H54 (cell line): ENCODE results near the gene MAP2K3.

ENCODE experiments used
- DNase-seq: peaks from one replicate; pipeline ENCODE4 v3.0.0; 2011; ENCODE audit warnings: low spot score, mixed read lengths; ENCODE audit not compliant: insufficient read length
- FAIRE-seq: peaks from 3 replicates; lab custom pipeline; 2011; peaks lifted over from hg19 to GRCh38; lab: Jason Lieb, UNC
- POLR2A ChIP-seq: IDR thresholded peaks from 2 replicates; pipeline ENCODE4 v1.6.1; 2011; ENCODE audit warnings: low read depth, mild to moderate bottlenecking, low read length

The MAP2K3 gene

DNA sequence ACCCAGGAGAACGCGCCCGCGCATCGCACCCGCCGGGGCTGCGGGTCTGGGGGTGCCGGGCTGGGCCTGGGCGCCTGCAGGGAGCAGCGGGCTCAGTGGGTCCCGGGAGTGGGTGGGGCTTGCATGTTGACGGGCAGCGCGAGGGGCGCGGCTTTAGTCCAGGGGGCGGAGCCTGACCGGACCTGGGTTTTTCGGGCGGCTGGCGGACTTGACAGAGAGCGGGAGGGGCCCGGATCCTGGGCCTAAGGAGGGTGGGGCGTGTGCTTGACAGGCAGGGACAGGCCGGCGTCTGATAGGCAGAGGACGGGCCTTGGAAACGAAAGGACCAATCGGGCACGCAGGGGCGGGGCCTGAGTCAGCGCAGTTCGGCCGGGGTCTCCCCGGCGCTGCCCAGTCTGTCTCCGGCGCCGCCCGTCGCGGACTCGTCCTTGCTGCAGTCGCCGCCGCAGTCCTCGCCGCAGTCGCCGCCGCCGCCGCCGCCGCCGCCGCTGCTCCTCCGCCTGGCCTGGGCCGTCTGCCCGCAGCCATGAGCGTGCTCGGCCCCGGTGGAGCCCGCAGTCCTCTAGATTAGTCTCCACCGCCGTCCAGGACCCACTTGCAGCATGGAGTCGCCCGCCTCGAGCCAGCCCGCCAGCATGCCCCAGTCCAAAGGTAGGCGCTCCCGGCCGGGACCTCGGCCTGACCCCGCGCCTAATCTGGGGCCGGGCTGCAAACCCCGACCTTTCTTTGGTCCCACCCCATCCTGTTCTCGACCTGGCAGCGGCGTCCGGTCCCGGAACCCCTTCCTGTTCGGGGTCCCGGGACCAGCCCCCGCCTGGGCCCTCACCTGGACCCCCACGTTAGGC is at the start of gene MAP2K3:
MAP2K3 (plus strand) TSS at position 393 of the 845 bp plus-strand sequence; CDS start at position 603, 210 bp downstream.
- peak; percentile 89 for TF ChIP-seq POLR2A
- FAIRE-seq (no peak), DNase-seq (peak; percentile 95)

DNA sequence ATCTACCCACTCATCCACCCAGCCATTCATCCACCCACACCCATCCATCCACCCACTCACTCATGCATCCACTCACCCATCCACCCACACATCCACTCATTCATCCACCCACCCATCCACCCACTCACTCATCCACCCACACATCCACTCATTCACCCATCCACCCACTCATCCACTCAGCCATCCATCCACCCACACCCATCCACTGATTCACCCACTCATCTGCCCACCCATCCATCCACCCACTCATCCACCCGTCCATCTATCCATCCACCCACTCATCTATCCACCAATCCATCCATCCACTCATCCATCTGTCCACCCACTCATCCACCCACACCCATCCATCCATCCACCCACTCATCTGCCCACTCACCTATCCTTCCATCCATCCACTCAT is 48.6 kb upstream of the MAP2K3 start:
- FAIRE-seq (no peak), DNase-seq (no peak)
- no peak for TF ChIP-seq POLR2A

DNA sequence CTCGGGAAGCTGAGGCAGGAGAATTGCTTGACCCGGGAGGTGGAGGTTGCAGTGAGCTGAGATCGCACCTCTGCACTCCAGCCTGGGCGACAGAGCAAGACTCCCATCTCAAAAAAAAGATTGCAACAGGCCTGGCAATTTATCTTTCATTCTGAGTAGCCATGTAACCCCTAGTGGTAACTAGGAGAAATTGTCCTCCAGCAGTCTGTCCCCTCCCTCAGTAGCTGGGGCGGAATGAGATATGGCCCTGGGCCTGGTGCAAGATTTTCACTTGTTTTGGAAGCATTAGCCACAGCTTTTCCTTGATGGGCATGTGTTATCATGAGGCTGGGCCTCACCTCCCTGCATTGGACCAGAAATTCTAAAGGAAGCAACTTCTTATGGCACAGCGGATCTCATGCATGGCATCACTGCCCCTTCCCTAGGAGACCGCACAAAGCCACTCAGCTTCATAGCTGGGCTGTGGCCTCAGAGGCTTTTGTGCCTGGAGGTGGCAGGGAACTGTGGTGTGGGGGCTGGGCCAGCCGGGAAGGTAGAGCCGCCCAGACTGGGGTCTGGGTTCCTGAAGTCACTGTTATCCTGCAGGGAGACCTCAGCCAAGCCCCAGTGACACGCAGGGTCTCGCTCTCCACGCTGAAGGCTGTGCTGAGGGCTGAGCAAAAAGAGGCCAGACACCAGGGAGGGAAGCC is 44.7 kb upstream of the MAP2K3 start:
- DNase-seq (no peak), FAIRE-seq (no peak)
- no peak for TF ChIP-seq POLR2A

DNA sequence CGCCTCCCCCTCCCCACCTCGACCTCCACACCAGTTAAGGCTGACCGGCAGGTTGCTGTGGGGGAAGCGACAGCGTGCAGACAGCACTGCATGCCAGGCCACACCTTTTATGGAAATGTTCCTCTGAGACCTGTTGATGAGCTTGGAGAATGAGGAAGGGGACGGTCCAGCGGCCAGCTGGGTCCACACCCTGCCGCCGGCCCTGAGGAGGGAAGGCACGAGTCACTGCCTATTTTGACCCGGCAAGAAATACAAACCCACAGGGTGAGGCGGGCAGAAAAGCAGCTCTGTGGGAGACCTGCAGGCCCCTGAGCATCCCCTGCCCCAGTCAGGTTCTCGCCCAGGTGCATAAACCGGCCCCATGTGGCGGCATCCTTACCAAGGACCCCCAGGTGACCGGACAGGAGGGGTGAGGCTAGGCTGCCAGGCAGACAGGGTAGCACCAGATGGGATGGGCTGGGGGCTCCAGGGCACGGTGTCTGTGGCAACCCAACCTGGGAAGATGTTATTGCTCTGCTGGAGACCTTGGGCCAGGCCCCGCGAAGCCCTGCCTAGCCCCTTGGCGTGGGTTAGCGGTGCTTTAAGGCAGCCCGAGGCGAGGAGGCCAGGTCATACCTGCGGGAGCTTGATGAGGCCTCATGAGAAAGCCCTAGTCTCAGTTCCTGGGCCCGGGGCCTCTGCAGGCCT is 44.0 kb upstream of the MAP2K3 start:
- TF ChIP-seq POLR2A: no peak
- DNase-seq (no peak), FAIRE-seq (no peak)

DNA sequence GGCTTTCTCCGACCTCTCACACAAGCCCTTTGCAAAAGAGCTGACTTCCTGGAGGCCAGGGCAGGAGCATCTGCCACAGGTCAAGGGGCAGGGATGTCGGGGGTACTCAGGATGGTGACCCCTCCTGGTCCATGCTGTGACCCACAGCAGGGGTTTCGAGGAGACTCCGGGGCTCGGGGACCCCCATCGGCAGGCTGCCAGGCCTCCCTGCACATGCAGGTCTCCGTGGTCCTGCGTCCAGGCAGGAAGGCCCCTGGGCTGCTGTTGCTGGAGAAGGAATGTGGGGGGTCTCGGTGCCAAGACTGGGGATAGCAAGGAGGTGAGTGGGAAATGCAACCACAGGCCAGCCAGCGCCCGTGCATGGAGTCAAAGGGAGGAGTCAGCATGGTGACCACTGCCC is 42.9 kb upstream of the MAP2K3 start:
- DNase-seq: no peak
- no peak for FAIRE-seq
- no peak for TF ChIP-seq POLR2A

DNA sequence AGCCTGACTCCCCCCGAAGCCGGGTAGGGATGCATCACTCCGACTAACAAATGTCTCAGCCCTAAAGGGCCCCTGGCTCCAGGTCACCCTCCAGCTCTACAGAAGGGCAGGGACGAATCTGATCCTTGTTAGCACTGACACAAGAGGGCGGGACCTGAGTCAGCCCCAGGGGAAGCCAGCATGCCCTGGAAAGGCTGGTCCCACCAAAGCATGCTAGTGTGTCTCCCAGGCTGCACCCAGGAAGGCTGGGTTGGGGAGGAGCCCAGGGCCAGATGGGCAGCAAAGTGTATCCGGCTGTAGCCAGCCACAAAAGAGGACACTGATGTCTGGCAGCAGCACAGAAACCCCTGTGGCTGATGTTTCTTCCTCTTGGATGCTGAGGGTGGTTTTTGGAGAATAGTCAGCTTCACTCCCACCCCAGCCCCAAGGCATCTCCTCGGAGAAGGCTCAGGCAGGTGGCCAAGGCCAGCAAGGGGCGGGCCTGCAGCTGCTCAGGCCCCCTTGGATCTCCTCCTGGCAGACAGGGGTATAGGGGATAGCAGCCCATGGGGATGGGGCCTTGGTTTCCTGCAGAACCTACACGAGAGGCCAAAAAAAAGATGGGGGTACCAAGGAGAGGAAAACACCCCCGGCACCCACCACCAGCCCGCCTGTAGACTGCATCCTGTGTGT is 42.3 kb upstream of the MAP2K3 start:
- TF ChIP-seq POLR2A: no peak
- DNase-seq (peak; percentile 45), FAIRE-seq (no peak)

DNA sequence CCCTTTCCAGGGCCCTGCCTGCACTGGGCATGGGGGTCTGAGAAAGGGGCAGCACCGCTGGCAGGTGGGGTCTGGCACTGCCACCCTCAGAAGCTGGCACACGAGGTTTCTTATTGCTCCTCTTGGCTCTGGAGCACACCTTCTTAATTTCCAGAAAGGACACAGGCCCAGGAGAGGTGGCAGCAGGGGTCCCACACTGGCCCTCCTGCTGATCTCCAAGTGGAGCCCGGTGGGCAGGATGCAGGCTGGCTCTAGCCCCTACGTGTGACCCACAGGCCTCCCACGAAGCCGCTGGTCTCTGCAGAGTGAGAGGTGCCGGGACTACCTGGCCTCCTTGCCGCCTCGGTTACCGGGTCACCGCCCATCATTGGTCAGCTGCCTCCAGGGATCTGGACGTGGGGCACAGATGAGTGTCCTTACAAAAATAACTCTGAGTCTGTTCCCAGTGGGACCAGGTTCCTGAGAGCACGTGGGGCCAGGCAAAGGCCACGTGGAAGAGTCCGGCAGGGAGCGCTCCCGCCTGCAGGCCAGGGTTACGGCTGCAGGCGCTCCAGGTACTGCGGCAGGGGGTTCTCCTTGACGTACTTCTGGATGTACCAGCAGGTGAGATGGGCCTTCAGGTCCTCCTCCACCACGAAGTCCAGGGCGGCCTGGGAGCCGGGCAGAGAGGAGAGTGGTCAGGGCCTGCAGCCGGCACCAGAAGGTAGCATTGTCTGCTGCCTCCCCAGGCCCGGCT is 41.6 kb upstream of the MAP2K3 start:
- no peak for DNase-seq
- no peak for TF ChIP-seq POLR2A
- no peak for FAIRE-seq

DNA sequence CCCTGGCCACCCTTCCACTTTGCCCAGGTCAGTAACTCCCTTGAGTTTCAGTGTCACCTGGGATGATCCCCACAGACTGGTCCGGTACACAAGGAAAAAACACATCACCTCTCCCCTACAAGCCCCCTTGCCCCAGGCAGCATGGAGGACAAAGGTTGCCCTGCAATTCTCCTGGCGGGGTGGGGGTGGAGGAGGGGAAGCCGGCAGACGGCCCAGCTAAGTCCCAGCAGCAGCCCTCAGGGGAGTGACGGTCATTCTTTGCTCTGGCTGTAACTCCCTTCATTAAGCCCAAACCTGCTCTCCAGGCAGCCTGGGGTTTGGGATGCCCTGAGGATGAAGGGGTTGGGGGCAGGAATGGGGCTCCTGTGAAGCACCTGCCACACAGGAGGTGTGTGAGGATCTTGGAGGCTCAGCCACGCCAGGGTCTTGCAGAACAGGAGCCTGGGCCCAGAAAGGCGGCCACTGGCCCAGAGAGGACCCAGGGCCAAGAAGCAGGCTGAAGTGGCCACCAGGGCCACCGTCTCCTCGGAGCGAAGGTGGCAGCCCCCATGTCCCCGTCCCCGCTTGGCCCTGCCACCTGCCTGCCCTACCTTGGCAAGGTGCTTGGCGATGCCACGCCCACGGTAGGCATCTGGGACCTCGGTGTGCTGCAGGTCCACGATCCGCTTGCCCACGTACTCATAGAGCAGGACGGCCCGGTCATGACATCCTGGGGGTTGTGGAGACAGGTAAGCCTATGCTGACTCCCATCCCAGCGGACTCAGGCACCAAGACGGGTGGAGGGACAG is 40.8 kb upstream of the MAP2K3 start:
- DNase-seq (no peak), FAIRE-seq (no peak)
- no peak for TF ChIP-seq POLR2A

DNA sequence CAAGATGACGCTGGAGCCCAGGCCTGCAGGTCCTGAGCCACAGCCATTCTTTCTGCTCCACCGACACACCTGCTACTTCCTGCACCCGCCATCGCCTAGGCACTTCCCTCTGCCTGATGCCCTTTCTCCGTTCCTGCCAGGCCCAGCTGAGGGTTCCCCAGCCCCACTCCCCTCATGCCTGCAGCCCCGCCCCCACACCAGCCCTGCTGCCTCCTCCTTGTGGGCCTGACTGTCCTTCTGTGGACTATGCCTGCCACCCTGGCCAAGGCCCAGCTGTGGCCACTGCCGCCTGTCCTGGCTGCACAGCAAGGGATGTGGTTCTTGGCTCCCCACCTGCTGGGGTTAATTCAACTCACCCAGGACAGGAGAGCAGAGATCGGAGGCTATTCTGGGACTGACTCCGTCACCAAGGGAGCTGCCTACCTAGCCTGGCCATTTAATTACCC is 38.8 kb upstream of the MAP2K3 start:
- no peak for TF ChIP-seq POLR2A
- no peak for FAIRE-seq
- no peak for DNase-seq

DNA sequence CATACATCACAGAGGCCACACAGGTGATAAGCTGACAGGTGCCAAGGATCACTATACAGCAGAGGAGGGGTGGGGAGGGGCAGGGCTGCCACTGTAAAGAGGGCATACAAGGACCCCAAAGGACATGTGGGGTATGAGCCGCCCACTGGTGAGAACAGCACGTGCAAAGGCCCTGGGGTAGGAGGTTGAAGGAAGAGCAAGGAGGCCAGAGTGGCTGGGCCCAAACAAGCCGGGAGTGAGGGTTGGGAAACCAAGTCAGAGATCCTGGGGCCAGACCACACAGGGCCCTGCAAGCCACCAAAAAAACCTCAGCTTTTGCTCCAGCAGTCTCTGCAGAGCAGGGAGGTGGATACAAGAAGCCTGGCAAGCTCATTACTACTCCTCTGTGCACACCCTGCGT is 37.8 kb upstream of the MAP2K3 start:
- TF ChIP-seq POLR2A: no peak
- DNase-seq: no peak
- FAIRE-seq: no peak

DNA sequence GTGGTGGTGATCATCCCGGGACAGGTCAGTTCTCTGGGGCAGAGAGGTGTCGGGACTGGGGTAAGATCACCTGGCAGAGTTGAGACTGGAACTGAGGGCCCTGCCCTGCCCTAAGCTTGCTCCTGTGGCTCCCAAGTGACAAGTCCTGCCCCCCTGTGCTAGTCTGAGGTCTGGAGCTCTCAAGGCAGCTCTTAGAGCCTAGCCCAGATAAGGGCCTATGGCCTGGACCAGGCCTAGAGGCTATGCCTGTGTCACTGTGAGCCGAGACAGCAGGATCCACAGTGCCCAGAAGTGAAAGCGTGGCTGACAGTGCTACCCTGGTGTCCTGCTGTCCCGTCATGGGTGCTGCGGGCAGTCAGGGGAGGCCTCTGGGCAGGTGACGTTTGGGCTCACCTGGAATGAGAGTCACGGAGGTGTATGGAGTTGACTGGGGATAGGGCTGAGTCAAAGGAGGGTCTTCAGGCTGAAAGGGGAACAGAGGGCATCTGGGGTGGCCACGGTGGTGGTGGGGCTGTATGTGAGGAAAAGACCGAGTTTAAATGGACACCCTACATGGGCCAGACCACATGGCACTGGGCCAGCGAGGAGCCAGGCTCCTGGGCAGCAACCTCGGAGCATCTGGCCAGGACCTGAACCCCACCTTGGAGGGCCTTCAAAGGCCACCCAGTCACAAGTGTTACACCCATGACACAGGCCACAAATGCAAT is 36.8 kb upstream of the MAP2K3 start:
- no peak for TF ChIP-seq POLR2A
- FAIRE-seq: no peak
- DNase-seq: no peak

DNA sequence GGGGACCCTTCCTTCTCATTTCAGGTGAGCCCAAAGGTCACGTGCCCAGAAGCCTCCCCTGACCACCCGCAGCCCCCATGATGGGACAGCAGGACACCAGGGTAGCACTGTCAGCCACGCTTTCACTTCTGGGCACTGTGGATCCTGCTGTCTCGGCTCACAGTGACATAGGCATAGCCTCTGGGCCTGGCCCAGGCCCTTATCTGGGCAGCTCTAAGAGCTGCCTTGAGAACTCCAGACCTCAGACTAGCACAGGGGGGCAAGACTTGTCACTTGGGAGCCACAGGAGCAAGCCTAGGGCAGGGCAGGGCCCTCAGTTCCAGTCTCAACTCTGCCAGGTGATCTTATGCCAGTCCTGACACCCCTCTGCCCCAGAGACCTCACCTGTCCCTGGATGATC is 36.0 kb upstream of the MAP2K3 start:
- TF ChIP-seq POLR2A: no peak
- DNase-seq: no peak
- no peak for FAIRE-seq
